HepG2 (cell line): ENCODE data around the gene SLC38A8. TPM values are rescaled to one million over a fixed set of nuclear protein-coding genes. Genes with fewer than 3 reads are reported as not detected.

Source experiments
- ATAC-seq: fragments of 200-7000 bp; cut with Tn5 transposase; 3 replicates; pipeline ENCODE4 v1.9.1; 2020; ENCODE audit warnings: mild to moderate bottlenecking, moderate library complexity
- BruUV-seq: library from RNA; stranded (reverse); fragments of 400-500 nt; replicated peaks from 2 replicates; lab custom pipeline; 2021; lab: Mats Ljungman, UMichigan
- CTCF ChIA-PET: fragments of 300-600 bp; formaldehyde crosslinking; extraction: SDS; loops from one replicate; lab custom pipeline; 2021; ENCODE audit warnings: low total read pairs, inconsistent platforms, low intra/inter-chr PET ratio; lab: Yijun Ruan, JAX
- POLR2A ChIA-PET: fragments of 350-600 bp; sonication (Branson Sonifier 250); formaldehyde crosslinking; loops from one replicate; lab custom pipeline; 2020; ENCODE audit warnings: antibody characterized with exemption, inconsistent platforms; lab: Yijun Ruan, JAX
- DNase-seq: peaks from one replicate; pipeline ENCODE4 v3.0.0-alpha.2; 2015; ENCODE audit warnings: low spot score
- FAIRE-seq: peaks from 3 replicates; lab custom pipeline; 2011; peaks lifted over from hg19 to GRCh38; lab: Jason Lieb, UNC
- H2AFZ ChIP-seq: one replicate; pipeline ENCODE4 v1.6.1; 2011; ENCODE audit warnings: low read length, inconsistent platforms
- H3K27ac ChIP-seq: fragments of 300-600 bp; 3 replicates; pipeline ENCODE4 v1.8.0; 2011; ENCODE audit warnings: mixed run types, mild to moderate bottlenecking, mixed read lengths, low read length, inconsistent platforms; ENCODE audit not compliant: insufficient read depth; ENCODE audit errors: extremely low read length
- H3K27me3 ChIP-seq, 2 experiments: fragments of 200-600 bp in 1 of 2; 2 replicates in 1 of 2; 3 replicates in 1 of 2; pipeline versions ENCODE4 v1.6.0 to v1.8.0; 2011; ENCODE audit warnings: low read length in 2 of 2, mild to moderate bottlenecking in 2 of 2, moderate library complexity in 2 of 2, inconsistent platforms in 1 of 2; ENCODE audit not compliant: insufficient read depth in 2 of 2, control insufficient read depth in 1 of 2
- H3K36me3 ChIP-seq, 2 experiments: fragments of 200-600 bp in 1 of 2; replicated peaks in 1 of 2; 2 replicates in 1 of 2; 3 replicates in 1 of 2; pipeline versions ENCODE4 v1.5.1 to v1.8.0; 2011; ENCODE audit warnings: low read length in 2 of 2, inconsistent platforms in 1 of 2; ENCODE audit not compliant: insufficient read depth in 2 of 2, control insufficient read depth in 1 of 2
- H3K4me1 ChIP-seq: 2 replicates; pipeline ENCODE4 v1.5.1; 2012; ENCODE audit warnings: low read length, inconsistent platforms; ENCODE audit not compliant: insufficient read depth
- H3K4me2 ChIP-seq: 2 replicates; pipeline ENCODE4 v1.6.0; 2011; ENCODE audit warnings: low read depth, low read length, inconsistent platforms
- H3K4me3 ChIP-seq, 3 experiments: fragments of 200-600 bp in 1 of 3; sonication (generic), shearing (Covaris generic) in 1 of 3; replicated peaks in 1 of 3; 2 replicates each; pipeline ENCODE4 v1.5.1; 2011 to 2016; ENCODE audit warnings: low read length in 3 of 3, inconsistent platforms in 2 of 3, low read depth in 2 of 3, mild to moderate bottlenecking in 2 of 3, control low read depth in 1 of 3, mixed read lengths in 1 of 3; ENCODE audit not compliant: insufficient read depth in 1 of 3
- H3K79me2 ChIP-seq: one replicate; pipeline ENCODE4 v1.6.1; 2011; ENCODE audit warnings: low read length, inconsistent platforms; ENCODE audit not compliant: insufficient read depth
- H3K9ac ChIP-seq: 2 replicates; pipeline ENCODE4 v1.6.0; 2011; ENCODE audit warnings: mild to moderate bottlenecking, low read depth, low read length, inconsistent platforms; ENCODE audit not compliant: insufficient read depth
- H3K9me3 ChIP-seq: 2 replicates; pipeline ENCODE4 v1.5.1; 2012; ENCODE audit warnings: mild to moderate bottlenecking, low read length
- H4K20me1 ChIP-seq: 2 replicates; pipeline ENCODE4 v1.6.0; 2011; ENCODE audit warnings: inconsistent platforms, mild to moderate bottlenecking, low read length, moderate library complexity; ENCODE audit not compliant: insufficient read depth
- ASH2L ChIP-seq: fragments of 300-600, 200-600 bp; sonication (generic); IDR thresholded peaks from 2 replicates; pipeline ENCODE4 v1.7.0; 2017; ENCODE audit warnings: low read depth, mild to moderate bottlenecking, moderate library complexity, mixed read lengths, low read length; ENCODE audit not compliant: insufficient read length
- JUN ChIP-seq: sonication (generic); formaldehyde crosslinking; IDR thresholded peaks from 2 replicates; pipeline ENCODE4 v1.4.0; 2020; ENCODE audit warnings: mild to moderate bottlenecking, missing genetic modification reagents
- MIER3 ChIP-seq: IDR thresholded peaks from 2 replicates; pipeline ENCODE4 v1.6.1; 2016; ENCODE audit warnings: missing compliant biosample characterization, borderline replicate concordance
- RAD21 ChIP-seq: fragments of 450-650 bp; formaldehyde crosslinking; IDR thresholded peaks from 2 replicates; pipeline ENCODE4 v1.5.0; 2020; ENCODE audit warnings: mild to moderate bottlenecking
- RXRB ChIP-seq: IDR thresholded peaks from 2 replicates; pipeline ENCODE4 v1.6.1; 2016; ENCODE audit warnings: borderline replicate concordance, missing genetic modification reagents, missing compliant biosample characterization
- SOX6 ChIP-seq, 2 experiments: fragments of 450-650 bp in 1 of 2; sonication (generic) in 1 of 2; formaldehyde crosslinking in 1 of 2; IDR thresholded peaks; 2 replicates each; pipeline versions ENCODE4 v1.4.0 to v1.6.1; 2017 to 2020; ENCODE audit warnings: antibody characterized with exemption in 1 of 2, mild to moderate bottlenecking in 1 of 2, missing genetic modification reagents in 1 of 2
- SSRP1 ChIP-seq: IDR thresholded peaks from 2 replicates; pipeline ENCODE4 v1.6.1; 2016; ENCODE audit warnings: control low read depth
- STAG1 ChIP-seq: sonication (generic); formaldehyde crosslinking; IDR thresholded peaks from 2 replicates; pipeline ENCODE4 v1.4.0; 2020; ENCODE audit warnings: missing genetic modification reagents
- ZNF24 ChIP-seq: fragments of 450-650 bp; IDR thresholded peaks from 2 replicates; pipeline ENCODE4 v1.6.1; 2017; ENCODE audit warnings: antibody characterized with exemption, mild to moderate bottlenecking
- ZNF746 ChIP-seq: sonication (generic); formaldehyde crosslinking; IDR thresholded peaks from 2 replicates; pipeline ENCODE4 v1.8.0; 2022; ENCODE audit warnings: mild to moderate bottlenecking, missing genetic modification reagents
- WGBS: methylation state at CpG from one replicate; pipeline ENCODE4 v1.1.6; 2017; ENCODE audit warnings: low lambda C conversion rate; 5-methylcytosine and 5-hydroxymethylcytosine counted together
- in situ Hi-C: cut with HindIII; loops from 2 replicates; pipeline ENCODE4 v1.10.0; 2017; ENCODE audit warnings: low pct_unique_long_range_greater_than_20kb; ENCODE audit not compliant: extremely low pct_ligation_motif_present
- intact Hi-C: fragments of 100-400 bp; cut with micrococcal nuclease; formaldehyde crosslinking; loops from one replicate; pipeline ENCODE4 v1.10.0; 2022; ENCODE audit not compliant: unreplicated experiment
- polyA plus RNA-seq, 8 experiments: library from polyadenylated mRNA; depleted of rRNA in 3 of 8; stranded (reverse) in 7 of 8; unstranded in 1 of 8; fragments of >200 nt; fragmentation: Illumina TruSeq in 4 of 8; extraction: Trizol in 4 of 8; gene quantifications; 2 replicates each; pipeline versions ENCODE4 v1.2.1 to v1.2.3, GENCODE V29; 2011 to 2016; ENCODE audit warnings: low read depth in 4 of 8, missing spikeins in 1 of 8, mixed read lengths in 1 of 8; ENCODE audit not compliant: insufficient read depth in 1 of 8
- total RNA-seq, 5 experiments: library from RNA; depleted of rRNA; stranded (reverse); fragments of >200 nt; fragmentation: Illumina TruSeq; extraction: Trizol; gene quantifications; 2 replicates each; pipeline ENCODE4 v1.2.3, GENCODE V29; 2016; ENCODE audit warnings: low read depth in 1 of 5
- TF ChIP-seq, protein P1 (sequence below): fragments of 450-650 bp; IDR thresholded peaks from 2 replicates; pipeline ENCODE4 v1.6.1; 2017
- TF ChIP-seq, protein P2 (sequence below): sonication (generic); formaldehyde crosslinking; IDR thresholded peaks from 2 replicates; pipeline ENCODE4 v1.4.0; 2020; ENCODE audit warnings: missing genetic modification reagents
- TF ChIP-seq, protein P3 (sequence below), 2 experiments: sonication (generic) in 1 of 2; formaldehyde crosslinking in 1 of 2; IDR thresholded peaks; 2 replicates each; pipeline versions ENCODE4 v1.4.0 to v1.6.1; 2018 to 2020; ENCODE audit warnings: missing genetic modification reagents in 2 of 2, borderline replicate concordance in 1 of 2, low read depth in 1 of 2, mild to moderate bottlenecking in 1 of 2, missing biosample characterization in 1 of 2
- TF ChIP-seq, protein P4 (sequence below): sonication (generic); formaldehyde crosslinking; IDR thresholded peaks from 2 replicates; pipeline ENCODE4 v1.5.0; 2020; ENCODE audit warnings: mild to moderate bottlenecking, missing genetic modification reagents, moderate library complexity

Gene SLC38A8
- total and polyA plus RNA-seq, 2 of the 13 experiments (the other 11 are each of a cell fraction or from before 2014, with no cell fraction given): 0.24 to 0.37 TPM

DNA sequence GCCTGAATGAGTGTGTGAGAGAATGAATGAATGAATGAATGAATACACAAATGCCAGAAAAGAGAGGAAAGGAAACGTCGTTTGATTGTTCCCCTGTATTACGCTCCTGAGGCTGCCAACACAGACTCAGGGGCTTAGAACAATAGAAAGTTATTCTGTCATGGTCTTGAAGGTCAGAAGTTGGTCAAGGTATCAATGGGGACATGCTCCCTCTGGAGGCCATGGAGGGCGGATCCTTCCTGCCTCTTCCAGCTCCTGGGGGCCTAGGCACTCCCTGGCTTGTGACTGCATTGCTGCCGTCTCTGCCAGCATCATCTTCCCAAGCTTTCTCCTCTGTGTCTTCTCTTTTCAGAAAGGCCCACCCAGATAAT is 1.5 kb upstream of the SLC38A8 start:
- intact Hi-C loops: loop anchor here (1.0 to 5.0 kb wide), 4 partner anchors 52 to 118 kb away; no protein-coding TSS in a partner anchor
- no peaks in the 10 kb centered on the region for H3K9me3 ChIP-seq
- H3K27ac ChIP-seq: no peak overlapping the region
- no peaks in the 10 kb centered on the region for H3K36me3 ChIP-seq
- ATAC-seq (peak; percentile 72), FAIRE-seq (peak; percentile 83), DNase-seq (peak; percentile 73)
- H3K27me3 ChIP-seq: peaks cover 2 to 38% of the 10 kb centered on the region in 2 experiments; a peak in 3 of 5 replicates
- H3K79me2 ChIP-seq: no peaks in the 10 kb centered on the region
- POLR2A ChIA-PET: interaction anchor here (0.6 to 2.9 kb wide), 5 partner anchors 30 to 90 kb away, joined by 3 to 13 read pairs (median 3); partner anchors contain the start of gene OSGIN1
- in situ Hi-C loops: loop anchor here (5.0 to 10.0 kb wide), 3 partner anchors 87 to 219 kb away; no protein-coding TSS in a partner anchor
- no peaks in the 10 kb centered on the region; the same call in 1 of the 2 replicates for H4K20me1 ChIP-seq
- H3K4me3 ChIP-seq: no peak overlapping the region
- peak overlapping the region; percentile 63 for H3K4me2 ChIP-seq
- H2AFZ ChIP-seq: no peak overlapping the region
- H3K4me1 ChIP-seq: peaks cover 37% of the 10 kb centered on the region
- BruUV-seq: no TSS peak
- H3K9ac ChIP-seq: no peak overlapping the region
- 5% methylated on average over 5 of the region's 5 CpGs for WGBS
- CTCF ChIA-PET: interaction anchor here (1.1 to 1.9 kb wide), 5 partner anchors 19 to 117 kb away, joined by 4 to 25 read pairs (median 7); partner anchors contain the start of gene NECAB2
- TF ChIP-seq ASH2L (no peak), ZNF746 (CRISPR knock-in tag) (no peak), STAG1 (CRISPR knock-in tag) (peak; percentile 74), MIER3 (CRISPR knock-in tag) (0 out of 2 replicates have a peak, but pooled peaks have one; percentile 9), RAD21 (CRISPR knock-in tag) (peak; percentile 61), SSRP1 (CRISPR knock-in tag) (peak; percentile 39; the same call in 1 of the 2 replicates), JUN (CRISPR knock-in tag) (no peak), RXRB (CRISPR knock-in tag) (0 out of 2 replicates have a peak, but pooled peaks have one; percentile 33), ZNF24 (peak; percentile 88), SOX6 (IDR thresholded peaks at IDR 0.05) (no peak), SOX6 (CRISPR knock-in tag; IDR thresholded peaks at IDR 0.05) (no peak; the same call in 1 of the 2 replicates)
- TF ChIP-seq, protein P1, sequence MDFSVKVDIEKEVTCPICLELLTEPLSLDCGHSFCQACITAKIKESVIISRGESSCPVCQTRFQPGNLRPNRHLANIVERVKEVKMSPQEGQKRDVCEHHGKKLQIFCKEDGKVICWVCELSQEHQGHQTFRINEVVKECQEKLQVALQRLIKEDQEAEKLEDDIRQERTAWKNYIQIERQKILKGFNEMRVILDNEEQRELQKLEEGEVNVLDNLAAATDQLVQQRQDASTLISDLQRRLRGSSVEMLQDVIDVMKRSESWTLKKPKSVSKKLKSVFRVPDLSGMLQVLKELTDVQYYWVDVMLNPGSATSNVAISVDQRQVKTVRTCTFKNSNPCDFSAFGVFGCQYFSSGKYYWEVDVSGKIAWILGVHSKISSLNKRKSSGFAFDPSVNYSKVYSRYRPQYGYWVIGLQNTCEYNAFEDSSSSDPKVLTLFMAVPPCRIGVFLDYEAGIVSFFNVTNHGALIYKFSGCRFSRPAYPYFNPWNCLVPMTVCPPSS: no peak
- TF ChIP-seq, protein P2, sequence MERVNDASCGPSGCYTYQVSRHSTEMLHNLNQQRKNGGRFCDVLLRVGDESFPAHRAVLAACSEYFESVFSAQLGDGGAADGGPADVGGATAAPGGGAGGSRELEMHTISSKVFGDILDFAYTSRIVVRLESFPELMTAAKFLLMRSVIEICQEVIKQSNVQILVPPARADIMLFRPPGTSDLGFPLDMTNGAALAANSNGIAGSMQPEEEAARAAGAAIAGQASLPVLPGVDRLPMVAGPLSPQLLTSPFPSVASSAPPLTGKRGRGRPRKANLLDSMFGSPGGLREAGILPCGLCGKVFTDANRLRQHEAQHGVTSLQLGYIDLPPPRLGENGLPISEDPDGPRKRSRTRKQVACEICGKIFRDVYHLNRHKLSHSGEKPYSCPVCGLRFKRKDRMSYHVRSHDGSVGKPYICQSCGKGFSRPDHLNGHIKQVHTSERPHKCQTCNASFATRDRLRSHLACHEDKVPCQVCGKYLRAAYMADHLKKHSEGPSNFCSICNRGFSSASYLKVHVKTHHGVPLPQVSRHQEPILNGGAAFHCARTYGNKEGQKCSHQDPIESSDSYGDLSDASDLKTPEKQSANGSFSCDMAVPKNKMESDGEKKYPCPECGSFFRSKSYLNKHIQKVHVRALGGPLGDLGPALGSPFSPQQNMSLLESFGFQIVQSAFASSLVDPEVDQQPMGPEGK: peak; percentile 34
- TF ChIP-seq, protein P3, sequence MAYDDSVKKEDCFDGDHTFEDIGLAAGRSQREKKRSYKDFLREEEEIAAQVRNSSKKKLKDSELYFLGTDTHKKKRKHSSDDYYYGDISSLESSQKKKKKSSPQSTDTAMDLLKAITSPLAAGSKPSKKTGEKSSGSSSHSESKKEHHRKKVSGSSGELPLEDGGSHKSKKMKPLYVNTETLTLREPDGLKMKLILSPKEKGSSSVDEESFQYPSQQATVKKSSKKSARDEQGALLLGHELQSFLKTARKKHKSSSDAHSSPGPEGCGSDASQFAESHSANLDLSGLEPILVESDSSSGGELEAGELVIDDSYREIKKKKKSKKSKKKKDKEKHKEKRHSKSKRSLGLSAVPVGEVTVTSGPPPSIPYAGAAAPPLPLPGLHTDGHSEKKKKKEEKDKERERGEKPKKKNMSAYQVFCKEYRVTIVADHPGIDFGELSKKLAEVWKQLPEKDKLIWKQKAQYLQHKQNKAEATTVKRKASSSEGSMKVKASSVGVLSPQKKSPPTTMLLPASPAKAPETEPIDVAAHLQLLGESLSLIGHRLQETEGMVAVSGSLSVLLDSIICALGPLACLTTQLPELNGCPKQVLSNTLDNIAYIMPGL (CRISPR knock-in tag; IDR thresholded peaks at IDR 0.05; ENCODE audit: borderline replicate concordance in 1 of 2, low read depth in 1 of 2): 0 out of 4 replicates have a peak, but pooled peaks of 1 of the 2 experiments have one; percentile 24
- TF ChIP-seq, protein P4, sequence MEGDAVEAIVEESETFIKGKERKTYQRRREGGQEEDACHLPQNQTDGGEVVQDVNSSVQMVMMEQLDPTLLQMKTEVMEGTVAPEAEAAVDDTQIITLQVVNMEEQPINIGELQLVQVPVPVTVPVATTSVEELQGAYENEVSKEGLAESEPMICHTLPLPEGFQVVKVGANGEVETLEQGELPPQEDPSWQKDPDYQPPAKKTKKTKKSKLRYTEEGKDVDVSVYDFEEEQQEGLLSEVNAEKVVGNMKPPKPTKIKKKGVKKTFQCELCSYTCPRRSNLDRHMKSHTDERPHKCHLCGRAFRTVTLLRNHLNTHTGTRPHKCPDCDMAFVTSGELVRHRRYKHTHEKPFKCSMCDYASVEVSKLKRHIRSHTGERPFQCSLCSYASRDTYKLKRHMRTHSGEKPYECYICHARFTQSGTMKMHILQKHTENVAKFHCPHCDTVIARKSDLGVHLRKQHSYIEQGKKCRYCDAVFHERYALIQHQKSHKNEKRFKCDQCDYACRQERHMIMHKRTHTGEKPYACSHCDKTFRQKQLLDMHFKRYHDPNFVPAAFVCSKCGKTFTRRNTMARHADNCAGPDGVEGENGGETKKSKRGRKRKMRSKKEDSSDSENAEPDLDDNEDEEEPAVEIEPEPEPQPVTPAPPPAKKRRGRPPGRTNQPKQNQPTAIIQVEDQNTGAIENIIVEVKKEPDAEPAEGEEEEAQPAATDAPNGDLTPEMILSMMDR (CRISPR knock-in tag): peak; percentile 80
